Fibroblast of lung (primary cell): ENCODE measurements around the gene POLD3. TPM values are rescaled to one million over a fixed set of nuclear protein-coding genes. Genes with fewer than 3 reads are reported as not detected.

Source experiments
- DNase-seq, 2 donors: peaks; one replicate each; pipeline versions ENCODE4 v3.0.0 to v3.0.0-alpha.2; 2010; ENCODE audit warnings: low read depth in 2 of 2
- H2AFZ ChIP-seq: 2 replicates; pipeline ENCODE4 v1.5.1; 2012; ENCODE audit warnings: low read length, control low read depth, inconsistent platforms
- H3K27ac ChIP-seq: 2 replicates; pipeline ENCODE4 v1.5.1; 2011; ENCODE audit warnings: low read length, control low read depth; ENCODE audit not compliant: insufficient read depth
- H3K27me3 ChIP-seq: 2 replicates; pipeline ENCODE4 v1.5.1; 2011; ENCODE audit warnings: mild to moderate bottlenecking, low read length; ENCODE audit not compliant: control insufficient read depth, insufficient read depth
- H3K36me3 ChIP-seq: 2 replicates; pipeline ENCODE4 v1.5.1; 2011; ENCODE audit warnings: low read length; ENCODE audit not compliant: control insufficient read depth, insufficient read depth
- H3K4me1 ChIP-seq: 2 replicates; pipeline ENCODE4 v1.5.1; 2011; ENCODE audit warnings: low read length; ENCODE audit not compliant: control insufficient read depth, insufficient read depth; ENCODE audit errors: extremely low read depth
- H3K4me2 ChIP-seq: 2 replicates; pipeline ENCODE4 v1.5.1; 2011; ENCODE audit warnings: low read length, control low read depth; ENCODE audit not compliant: insufficient read depth; ENCODE audit errors: extremely low read depth
- H3K4me3 ChIP-seq, 4 experiments: fragments of 200-600 bp in 1 of 4; sonication (generic) in 1 of 4; replicated peaks in 1 of 4; 2 replicates each; pipeline ENCODE4 v1.5.1; 2011 to 2016; ENCODE audit warnings: low read length in 4 of 4, low read depth in 3 of 4, mild to moderate bottlenecking in 3 of 4, control low read depth in 2 of 4, inconsistent platforms in 1 of 4, mixed read lengths in 1 of 4; ENCODE audit not compliant: insufficient read depth in 1 of 4; ENCODE audit errors: control extremely low read depth in 1 of 4
- H3K79me2 ChIP-seq: 2 replicates; pipeline ENCODE4 v1.5.1; 2012; ENCODE audit warnings: mild to moderate bottlenecking, low read length, inconsistent platforms; ENCODE audit not compliant: control insufficient read depth, insufficient read depth
- H3K9ac ChIP-seq: 2 replicates; pipeline ENCODE4 v1.5.1; 2011; ENCODE audit warnings: mild to moderate bottlenecking, low read length, control low read depth; ENCODE audit not compliant: insufficient read depth
- H3K9me3 ChIP-seq: 2 replicates; pipeline ENCODE4 v1.5.1; 2012; ENCODE audit warnings: low read depth, low read length; ENCODE audit not compliant: control insufficient read depth, insufficient read depth
- H4K20me1 ChIP-seq: 2 replicates; pipeline ENCODE4 v1.5.1; 2011; ENCODE audit warnings: low read length; ENCODE audit not compliant: control insufficient read depth, insufficient read depth; ENCODE audit errors: extremely low read depth
- EZH2 ChIP-seq: IDR thresholded peaks from 2 replicates; pipeline ENCODE4 v1.5.1; 2012; ENCODE audit warnings: low read length, control low read depth, mild to moderate bottlenecking; ENCODE audit errors: missing control alignments
- polyA minus RNA-seq: library from RNA; depleted of rRNA, polyadenylated mRNA; stranded (reverse); fragments of >200 nt; gene quantifications from 2 replicates; pipeline ENCODE4 v1.2.3, GENCODE V29; 2011; ENCODE audit warnings: low replicate concordance
- polyA plus RNA-seq, 2 donors: library from polyadenylated mRNA; depleted of rRNA in 1 of 2; stranded (reverse) in 1 of 2; unstranded in 1 of 2; fragments of >200 nt; gene quantifications; 2 replicates each; pipeline ENCODE4 v1.2.1, GENCODE V29; 2011 to 2012; ENCODE audit warnings: missing spikeins in 1 of 2
- total RNA-seq: library from RNA; depleted of rRNA; stranded (reverse); fragments of >200 nt; gene quantifications from 2 replicates; pipeline ENCODE4 v1.2.1, GENCODE V29; 2014
- TF ChIP-seq, protein P1 (sequence below), 2 donors: IDR thresholded peaks in 1 of 2; conservative IDR thresholded peaks in 1 of 2; 1 replicate in 1 of 2; 2 replicates in 1 of 2; pipeline ENCODE4 v1.5.1; 2011 to 2012; ENCODE audit warnings: low read length in 2 of 2, control low read depth in 1 of 2, inconsistent platforms in 1 of 2, low read depth in 1 of 2, mild to moderate bottlenecking in 1 of 2

The POLD3 gene, protein sequence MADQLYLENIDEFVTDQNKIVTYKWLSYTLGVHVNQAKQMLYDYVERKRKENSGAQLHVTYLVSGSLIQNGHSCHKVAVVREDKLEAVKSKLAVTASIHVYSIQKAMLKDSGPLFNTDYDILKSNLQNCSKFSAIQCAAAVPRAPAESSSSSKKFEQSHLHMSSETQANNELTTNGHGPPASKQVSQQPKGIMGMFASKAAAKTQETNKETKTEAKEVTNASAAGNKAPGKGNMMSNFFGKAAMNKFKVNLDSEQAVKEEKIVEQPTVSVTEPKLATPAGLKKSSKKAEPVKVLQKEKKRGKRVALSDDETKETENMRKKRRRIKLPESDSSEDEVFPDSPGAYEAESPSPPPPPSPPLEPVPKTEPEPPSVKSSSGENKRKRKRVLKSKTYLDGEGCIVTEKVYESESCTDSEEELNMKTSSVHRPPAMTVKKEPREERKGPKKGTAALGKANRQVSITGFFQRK
- 9.1 and 12.8 TPM in 2 replicates for total RNA-seq
- polyA plus RNA-seq, result 13.7 and 19.6 TPM in 2 replicates
- polyA plus RNA-seq (2012), result 8.2 and 11.6 TPM in 2 replicates
- polyA minus RNA-seq, result 2.2 and 3.1 TPM in 2 replicates

DNA sequence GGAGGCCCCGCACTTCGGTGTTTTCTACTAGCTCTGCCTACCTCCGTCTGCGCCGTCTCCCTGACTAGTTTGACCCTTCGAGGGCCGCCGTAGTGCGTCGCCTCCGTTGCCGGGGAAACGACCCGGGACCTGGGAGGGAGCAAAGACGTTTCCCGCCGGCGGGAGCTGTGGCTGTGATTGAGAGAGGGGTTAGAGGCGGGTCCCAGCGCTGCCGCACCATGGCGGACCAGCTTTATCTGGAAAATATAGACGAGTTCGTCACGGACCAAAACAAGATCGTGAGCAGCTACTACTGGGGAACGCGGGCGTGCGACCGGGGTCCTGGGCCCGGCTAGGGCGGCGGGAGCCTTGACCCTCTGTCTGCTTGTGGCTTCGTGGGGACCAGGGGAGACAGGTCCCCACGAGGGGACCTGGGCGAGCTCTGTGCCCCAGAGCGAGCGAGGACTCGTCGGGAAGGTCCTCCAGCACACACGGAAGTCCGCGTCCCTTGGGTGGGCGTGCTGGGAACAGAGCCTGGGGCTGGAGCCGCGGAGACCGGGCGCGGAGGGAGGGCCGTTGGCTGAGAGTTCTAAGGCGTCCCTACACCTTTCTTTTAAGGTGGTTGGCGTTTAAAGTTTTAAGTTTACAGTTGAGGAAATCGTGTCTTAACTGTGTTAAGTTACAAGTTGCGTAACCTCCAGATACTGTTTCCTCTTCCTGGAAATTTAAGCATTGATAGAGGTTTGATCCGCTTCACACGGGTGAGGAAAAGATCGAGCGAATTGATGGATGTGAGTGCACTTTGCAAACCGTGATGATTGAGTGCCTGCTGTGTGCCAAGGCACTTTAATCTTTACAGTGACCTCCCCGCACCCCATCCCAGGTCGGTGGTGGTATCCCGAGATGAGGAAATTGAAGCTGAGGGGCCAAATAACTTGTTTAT is at the start of gene POLD3:
TSS of gene POLD3 (plus strand) at position 142 of the 922 bp plus-strand sequence. CDS start at position 219, 77 bp downstream.
- peak within 1 kb of the TSS; percentile 95 for H3K9ac ChIP-seq
- TF ChIP-seq EZH2, result no peak
- TF ChIP-seq, protein P1, sequence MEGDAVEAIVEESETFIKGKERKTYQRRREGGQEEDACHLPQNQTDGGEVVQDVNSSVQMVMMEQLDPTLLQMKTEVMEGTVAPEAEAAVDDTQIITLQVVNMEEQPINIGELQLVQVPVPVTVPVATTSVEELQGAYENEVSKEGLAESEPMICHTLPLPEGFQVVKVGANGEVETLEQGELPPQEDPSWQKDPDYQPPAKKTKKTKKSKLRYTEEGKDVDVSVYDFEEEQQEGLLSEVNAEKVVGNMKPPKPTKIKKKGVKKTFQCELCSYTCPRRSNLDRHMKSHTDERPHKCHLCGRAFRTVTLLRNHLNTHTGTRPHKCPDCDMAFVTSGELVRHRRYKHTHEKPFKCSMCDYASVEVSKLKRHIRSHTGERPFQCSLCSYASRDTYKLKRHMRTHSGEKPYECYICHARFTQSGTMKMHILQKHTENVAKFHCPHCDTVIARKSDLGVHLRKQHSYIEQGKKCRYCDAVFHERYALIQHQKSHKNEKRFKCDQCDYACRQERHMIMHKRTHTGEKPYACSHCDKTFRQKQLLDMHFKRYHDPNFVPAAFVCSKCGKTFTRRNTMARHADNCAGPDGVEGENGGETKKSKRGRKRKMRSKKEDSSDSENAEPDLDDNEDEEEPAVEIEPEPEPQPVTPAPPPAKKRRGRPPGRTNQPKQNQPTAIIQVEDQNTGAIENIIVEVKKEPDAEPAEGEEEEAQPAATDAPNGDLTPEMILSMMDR (conservative IDR thresholded peaks at IDR 0.05 in 1 of 2, IDR thresholded peaks at IDR 0.05 in 1 of 2; ENCODE audit: low read depth in 1 of 2, low read length in 2 of 2), result no peak
- H3K27me3 ChIP-seq, result no peaks in the 10 kb centered on the region
- H3K4me3 ChIP-seq, result peak within 1 kb of the TSS; percentile 76 to 99 (median 98)
- no peaks in the 10 kb centered on the region for H4K20me1 ChIP-seq
- H3K79me2 ChIP-seq, result peaks cover 23% of the 10 kb centered on the region
- no peaks in the 10 kb centered on the region for H3K36me3 ChIP-seq
- H2AFZ ChIP-seq, result peak within 1 kb of the TSS; percentile 91
- H3K4me2 ChIP-seq, result peak within 1 kb of the TSS; percentile 87
- no peaks in the 10 kb centered on the region for H3K4me1 ChIP-seq
- H3K9me3 ChIP-seq, result no peaks in the 10 kb centered on the region
- H3K27ac ChIP-seq, result peak within 1 kb of the TSS; percentile 95
- DNase-seq, result peak; percentile 86 to 87

DNA sequence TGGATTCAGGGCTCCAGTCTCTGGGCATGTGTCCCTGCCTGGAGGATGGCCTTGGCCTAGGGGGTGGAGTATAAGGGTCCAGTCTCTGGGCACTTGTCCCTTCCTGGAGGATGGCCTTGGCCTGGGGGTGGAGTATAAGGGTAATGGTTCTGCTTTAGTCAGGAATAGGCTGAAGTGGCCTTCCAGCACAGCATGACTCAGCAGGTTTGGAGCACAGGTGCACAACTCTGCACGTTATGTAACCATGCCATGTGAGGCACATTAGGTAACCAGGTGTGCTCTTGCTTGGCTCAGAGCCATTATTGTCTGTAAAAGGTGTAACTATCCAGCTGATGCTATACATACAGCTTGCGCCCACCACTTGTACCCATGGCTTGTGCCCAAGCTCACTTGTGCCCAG is 48.4 kb upstream of the POLD3 start:
- H3K4me2 ChIP-seq, result no peak overlapping the region
- TF ChIP-seq, protein P1 (conservative IDR thresholded peaks at IDR 0.05 in 1 of 2, IDR thresholded peaks at IDR 0.05 in 1 of 2; ENCODE audit: low read depth in 1 of 2, low read length in 2 of 2), result no peak
- TF ChIP-seq EZH2, result no peak

DNA sequence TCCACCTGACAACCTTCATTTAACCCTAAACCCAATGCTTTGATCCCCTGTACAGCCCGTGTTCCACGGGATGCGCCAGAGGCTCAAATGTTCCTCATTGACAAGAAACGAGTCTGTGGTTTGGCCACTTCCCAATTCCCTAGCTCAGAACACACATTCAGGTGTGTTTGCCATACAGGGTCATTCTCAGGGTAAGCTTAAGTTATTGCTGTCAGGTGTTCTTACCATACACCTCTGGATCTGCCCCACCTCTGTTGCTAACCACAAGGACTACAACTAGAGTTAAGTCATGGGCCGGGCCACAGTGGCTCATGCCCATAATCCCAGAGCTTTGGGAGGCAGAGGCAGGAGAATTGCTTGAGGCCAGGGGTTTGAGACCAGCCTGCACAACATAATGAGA is 45.6 kb upstream of the POLD3 start:
- no peaks in the 10 kb centered on the region for H3K36me3 ChIP-seq

More for the DNA sequence above, 48.4 kb upstream of the POLD3 start:
- Histone ChIP-seq H3K27me3 (no peaks in the 10 kb centered on the region), H3K79me2 (no peaks in the 10 kb centered on the region), H3K4me1 (no peaks in the 10 kb centered on the region), H3K36me3 (no peaks in the 10 kb centered on the region), H3K9me3 (no peaks in the 10 kb centered on the region), H2AFZ (no peak overlapping the region), H3K27ac (no peak overlapping the region), H3K9ac (no peak overlapping the region), H4K20me1 (no peaks in the 10 kb centered on the region), H3K4me3 (no peak overlapping the region)
- DNase-seq, result no peak

More for the DNA sequence above, 45.6 kb upstream of the POLD3 start:
- no peak for DNase-seq
- TF ChIP-seq, protein P1 (conservative IDR thresholded peaks at IDR 0.05 in 1 of 2, IDR thresholded peaks at IDR 0.05 in 1 of 2; ENCODE audit: low read depth in 1 of 2, low read length in 2 of 2), result no peak
- TF ChIP-seq EZH2, result no peak
- no peaks in the 10 kb centered on the region for H3K79me2 ChIP-seq
- H3K9me3 ChIP-seq, result no peaks in the 10 kb centered on the region
- no peak overlapping the region for H3K9ac ChIP-seq
- H3K27me3 ChIP-seq, result peaks cover 5% of the 10 kb centered on the region
- H3K4me1 ChIP-seq, result no peaks in the 10 kb centered on the region
- no peak overlapping the region for H3K4me2 ChIP-seq
- no peak overlapping the region for H3K4me3 ChIP-seq
- H4K20me1 ChIP-seq, result no peaks in the 10 kb centered on the region
- no peak overlapping the region for H2AFZ ChIP-seq
- no peak overlapping the region for H3K27ac ChIP-seq
